Measurements from ENCODE around the gene DNAJC18. TPM values are rescaled to one million over a fixed set of nuclear protein-coding genes. Genes with fewer than 3 reads are reported as not detected.
A peak's percentile ranks its signal among the peaks of the same experiment; 100 is the strongest.

The DNAJC18 gene
- total RNA-seq, 1 donor from 2014 or later: 7.6 TPM

GRCh38 chr5:139392324-139392677 is 47.0 kb downstream of the DNAJC18 start:
- Histone ChIP-seq H3K27ac (peak overlapping the region; percentile 18), H3K4me1 (peaks cover 49% of the 10 kb centered on the region), H3K27me3 (peaks cover 5% of the 10 kb centered on the region), H3K9me3 (no peaks in the 10 kb centered on the region), H3K36me3 (no peaks in the 10 kb centered on the region), H3K4me3 (peak overlapping the region; percentile 47 to 58)
- no peak for DNase-seq (ENCODE audit: extremely low spot score in 2 of 2)
- no peak for TF ChIP-seq CTCF (IDR thresholded peaks at IDR 0.05)
- no peak for TF ChIP-seq POLR2A (IDR thresholded peaks at IDR 0.05)
- TF ChIP-seq POLR2AphosphoS5 (IDR thresholded peaks at IDR 0.05; ENCODE audit: insufficient read depth in 1 of 2, low read depth in 1 of 2): no peak
- intact Hi-C loops (cut with DNase I): no loop called here

- peak overlapping the region; percentile 47 to 58 for H3K4me3 ChIP-seq
- intact Hi-C loops (cut with DNase I): no loop called here
- TF ChIP-seq POLR2AphosphoS5 (IDR thresholded peaks at IDR 0.05; ENCODE audit: insufficient read depth in 1 of 2, low read depth in 1 of 2): no peak
- no peak for TF ChIP-seq CTCF (IDR thresholded peaks at IDR 0.05)
- no peak for TF ChIP-seq POLR2A (IDR thresholded peaks at IDR 0.05)
- peaks cover 49% of the 10 kb centered on the region for H3K4me1 ChIP-seq
- peak in 1 of 2 donors; percentile 94 for DNase-seq (ENCODE audit: extremely low spot score in 2 of 2)
- no peaks in the 10 kb centered on the region for H3K36me3 ChIP-seq
- H3K27me3 ChIP-seq: peaks cover 5% of the 10 kb centered on the region
- H3K27ac ChIP-seq: peak overlapping the region; percentile 18
- no peaks in the 10 kb centered on the region for H3K9me3 ChIP-seq
These were observed 47.6 kb downstream of the DNAJC18 start for GRCh38 chr5:139391570-139392323.

GRCh38 chr5:139390639-139391569 is 48.4 kb downstream of the DNAJC18 start:
- intact Hi-C loops (cut with DNase I): no loop called here
- Histone ChIP-seq H3K4me1 (peaks cover 50% of the 10 kb centered on the region), H3K9me3 (no peaks in the 10 kb centered on the region), H3K36me3 (no peaks in the 10 kb centered on the region), H3K27ac (no peak overlapping the region), H3K4me3 (no peak overlapping the region), H3K27me3 (peaks cover 5% of the 10 kb centered on the region)
- DNase-seq (ENCODE audit: extremely low spot score in 2 of 2): no peak
- TF ChIP-seq POLR2A (IDR thresholded peaks at IDR 0.05): no peak
- no peak for TF ChIP-seq POLR2AphosphoS5 (IDR thresholded peaks at IDR 0.05; ENCODE audit: insufficient read depth in 1 of 2, low read depth in 1 of 2)
- TF ChIP-seq CTCF (IDR thresholded peaks at IDR 0.05): no peak

GRCh38 chr5:139389701-139390638 is 49.4 kb downstream of the DNAJC18 start, which contains the start of gene MZB1:
Gene MZB1 (minus strand): TSS chr5:139389913. CDS start chr5:139389856, 57 bp downstream.
- no peak within 1 kb of the TSS for H3K27ac ChIP-seq
- intact Hi-C loops (cut with DNase I): no loop called here
- peaks cover 55% of the 10 kb centered on the region for H3K4me1 ChIP-seq
- TF ChIP-seq POLR2A (IDR thresholded peaks at IDR 0.05) (no peak), POLR2AphosphoS5 (IDR thresholded peaks at IDR 0.05; ENCODE audit: insufficient read depth in 1 of 2, low read depth in 1 of 2) (peak in 1 of 2 donors; percentile 46)
- no peaks in the 10 kb centered on the region for H3K9me3 ChIP-seq
- no peaks in the 10 kb centered on the region for H3K36me3 ChIP-seq
- no peak within 1 kb of the TSS for H3K4me3 ChIP-seq
- peaks cover 5% of the 10 kb centered on the region for H3K27me3 ChIP-seq
- no peak for DNase-seq (ENCODE audit: extremely low spot score in 2 of 2)

All from vagina (tissue), 2 donors.